Endothelial cell of umbilical vein (primary cell): ENCODE measurements around the gene WDR26. TPM values are rescaled to one million over a fixed set of nuclear protein-coding genes. Genes with fewer than 3 reads are reported as not detected.

ENCODE experiments used
- BruUV-seq: library from RNA; stranded (reverse); fragments of 400-500 nt; replicated peaks from 2 replicates; lab custom pipeline; 2021; lab: Mats Ljungman, UMichigan
- CTCF ChIA-PET: fragments of 300-600, 350-600 bp; sonication (Branson Sonifier 250); formaldehyde crosslinking; loops from one replicate; lab custom pipeline; 2021; ENCODE audit warnings: antibody characterized with exemption, inconsistent platforms; lab: Charles Lee
- POLR2A ChIA-PET: fragments of 300-600, 350-600 bp; sonication (Branson Sonifier 250); formaldehyde crosslinking; loops from one replicate; lab custom pipeline; 2021; ENCODE audit warnings: antibody characterized with exemption, inconsistent platforms; lab: Charles Lee
- DNase-seq: peaks from one replicate; pipeline ENCODE4 v3.0.0-alpha.2; 2011; ENCODE audit warnings: low read depth, low spot score
- FAIRE-seq: peaks from 2 replicates; lab custom pipeline; 2011; peaks lifted over from hg19 to GRCh38; lab: Jason Lieb, UNC
- H2AFZ ChIP-seq: 2 replicates; pipeline ENCODE4 v1.6.0; 2012; ENCODE audit warnings: low read depth, low read length, control low read depth, inconsistent platforms
- H3K27ac ChIP-seq: 2 replicates; pipeline ENCODE4 v1.5.1; 2011; ENCODE audit warnings: low read depth, mild to moderate bottlenecking, control low read depth, low read length, moderate library complexity; ENCODE audit not compliant: insufficient read depth
- H3K27me3 ChIP-seq, 2 experiments: 2 replicates each; pipeline versions ENCODE4 v1.6.0 to v1.6.1; 2011; ENCODE audit warnings: low read length in 2 of 2, mixed read lengths in 1 of 2; ENCODE audit not compliant: control insufficient read depth in 2 of 2, insufficient read depth in 2 of 2
- H3K36me3 ChIP-seq, 2 experiments: 2 replicates in 1 of 2; 3 replicates in 1 of 2; pipeline ENCODE4 v1.5.1; 2011; ENCODE audit warnings: low read length in 2 of 2, mild to moderate bottlenecking in 1 of 2, moderate library complexity in 1 of 2; ENCODE audit not compliant: control insufficient read depth in 2 of 2, insufficient read depth in 2 of 2; ENCODE audit errors: extremely low read depth in 1 of 2
- H3K4me1 ChIP-seq: 3 replicates; pipeline ENCODE4 v1.5.1; 2011; ENCODE audit warnings: mild to moderate bottlenecking, low read length; ENCODE audit not compliant: control insufficient read depth, insufficient read depth; ENCODE audit errors: extremely low read depth
- H3K4me2 ChIP-seq: 2 replicates; pipeline ENCODE4 v1.6.1; 2011; ENCODE audit warnings: low read length, control low read depth, mixed read lengths; ENCODE audit not compliant: insufficient read depth
- H3K4me3 ChIP-seq, 3 experiments: fragments of 200-600 bp in 1 of 3; sonication (generic), shearing (Covaris generic) in 1 of 3; replicated peaks in 1 of 3; 2 replicates each; pipeline ENCODE4 v1.5.1; 2011 to 2016; ENCODE audit warnings: control low read depth in 3 of 3, low read length in 3 of 3, mild to moderate bottlenecking in 2 of 3, inconsistent platforms in 1 of 3, low read depth in 1 of 3, moderate library complexity in 1 of 3; ENCODE audit not compliant: insufficient read depth in 1 of 3
- H3K79me2 ChIP-seq: 2 replicates; pipeline ENCODE4 v1.6.0; 2012; ENCODE audit warnings: low read length, inconsistent platforms; ENCODE audit not compliant: control insufficient read depth, insufficient read depth
- H3K9ac ChIP-seq: replicated peaks from 2 replicates; pipeline ENCODE3; 2011; ENCODE audit warnings: low read length, control low read depth; ENCODE audit not compliant: insufficient read depth; ENCODE audit errors: extremely low read depth
- H3K9me1 ChIP-seq: replicated peaks from 3 replicates; pipeline ENCODE4 v1.6.0; 2011; ENCODE audit warnings: mild to moderate bottlenecking, low read length; ENCODE audit not compliant: control insufficient read depth, insufficient read depth; ENCODE audit errors: extremely low read depth
- H3K9me3 ChIP-seq: replicated peaks from 2 replicates; pipeline ENCODE4 v1.5.1; 2012; ENCODE audit warnings: low read length, inconsistent platforms; ENCODE audit not compliant: control insufficient read depth, insufficient read depth
- H4K20me1 ChIP-seq: replicated peaks from 2 replicates; pipeline ENCODE3; 2011; ENCODE audit warnings: mild to moderate bottlenecking, low read length; ENCODE audit not compliant: control insufficient read depth, insufficient read depth; ENCODE audit errors: extremely low read depth
- EZH2 ChIP-seq: IDR thresholded peaks from 2 replicates; pipeline ENCODE4 v1.6.1; 2012; ENCODE audit warnings: borderline replicate concordance, low read depth, mild to moderate bottlenecking, moderate library complexity, low read length, inconsistent platforms; ENCODE audit not compliant: severe bottlenecking
- FOS ChIP-seq: IDR thresholded peaks from 2 replicates; pipeline ENCODE4 v1.6.1; 2011; ENCODE audit warnings: mild to moderate bottlenecking, low read length, moderate library complexity, borderline replicate concordance; ENCODE audit not compliant: insufficient read depth
- GATA2 ChIP-seq: IDR thresholded peaks from 2 replicates; pipeline ENCODE4 v1.7.0; 2011; ENCODE audit warnings: low read depth, mild to moderate bottlenecking, moderate library complexity, mixed read lengths, low read length; ENCODE audit not compliant: insufficient read length, insufficient read depth
- JUN ChIP-seq: IDR thresholded peaks from 2 replicates; pipeline ENCODE4 v1.6.1; 2011; ENCODE audit warnings: borderline replicate concordance, low read depth; ENCODE audit not compliant: insufficient read length, insufficient read depth
- MYC ChIP-seq: IDR thresholded peaks from one replicate; pipeline ENCODE4 v1.6.1; 2011; ENCODE audit warnings: mild to moderate bottlenecking, low read depth, low read length
- POLR2A ChIP-seq: IDR thresholded peaks from 2 replicates; pipeline ENCODE4 v1.6.1; 2012; ENCODE audit warnings: low read depth, mild to moderate bottlenecking, control low read depth, low read length
- POLR2AphosphoS5 ChIP-seq: IDR thresholded peaks from 2 replicates; pipeline ENCODE4 v1.6.1; 2012; ENCODE audit warnings: low read depth, mild to moderate bottlenecking, control low read depth, low read length, moderate library complexity; ENCODE audit not compliant: insufficient read depth
- dilution Hi-C: fragments of 300-500 bp; cut with MboI; formaldehyde crosslinking; loops from one replicate; pipeline ENCODE4 v1.15.0; 2019; ENCODE audit warnings: low sequenced_read_pairs; ENCODE audit not compliant: extremely low pct_ligation_motif_present
- intact Hi-C: fragments of 100-400 bp; cut with micrococcal nuclease; formaldehyde crosslinking; loops from one replicate; pipeline ENCODE4 v1.10.0; 2022
- polyA plus RNA-seq, 4 experiments: library from polyadenylated mRNA; depleted of rRNA in 3 of 4; stranded (reverse) in 3 of 4; unstranded in 1 of 4; fragments of >200 nt; gene quantifications; 2 replicates each; pipeline versions ENCODE4 v1.2.1 to v1.2.3, GENCODE V29; 2011 to 2012; ENCODE audit warnings: missing spikeins in 1 of 4
- total RNA-seq: library from RNA; stranded (reverse); gene quantifications from 2 replicates; pipeline ENCODE4 v1.2.3, GENCODE V29; 2021
- TF ChIP-seq, protein P1 (sequence below): IDR thresholded peaks from 2 replicates; pipeline ENCODE4 v1.6.1; 2011; ENCODE audit not compliant: insufficient read depth, insufficient read length
- TF ChIP-seq, protein P2 (sequence below), 2 donors: IDR thresholded peaks; 1 replicate in 1 of 2; 2 replicates in 1 of 2; pipeline ENCODE4 v1.5.1; 2011; ENCODE audit warnings: low read length in 2 of 2, mild to moderate bottlenecking in 2 of 2, moderate library complexity in 2 of 2, control low read depth in 1 of 2, inconsistent platforms in 1 of 2, low read depth in 1 of 2; ENCODE audit not compliant: insufficient read depth in 1 of 2; ENCODE audit errors: extremely low read depth in 1 of 2

Gene WDR26
- total and polyA plus RNA-seq, 2 donors (not counting 3 experiments of a cell fraction or from before 2014, with no cell fraction given): 26.7 to 92.4 TPM

DNA sequence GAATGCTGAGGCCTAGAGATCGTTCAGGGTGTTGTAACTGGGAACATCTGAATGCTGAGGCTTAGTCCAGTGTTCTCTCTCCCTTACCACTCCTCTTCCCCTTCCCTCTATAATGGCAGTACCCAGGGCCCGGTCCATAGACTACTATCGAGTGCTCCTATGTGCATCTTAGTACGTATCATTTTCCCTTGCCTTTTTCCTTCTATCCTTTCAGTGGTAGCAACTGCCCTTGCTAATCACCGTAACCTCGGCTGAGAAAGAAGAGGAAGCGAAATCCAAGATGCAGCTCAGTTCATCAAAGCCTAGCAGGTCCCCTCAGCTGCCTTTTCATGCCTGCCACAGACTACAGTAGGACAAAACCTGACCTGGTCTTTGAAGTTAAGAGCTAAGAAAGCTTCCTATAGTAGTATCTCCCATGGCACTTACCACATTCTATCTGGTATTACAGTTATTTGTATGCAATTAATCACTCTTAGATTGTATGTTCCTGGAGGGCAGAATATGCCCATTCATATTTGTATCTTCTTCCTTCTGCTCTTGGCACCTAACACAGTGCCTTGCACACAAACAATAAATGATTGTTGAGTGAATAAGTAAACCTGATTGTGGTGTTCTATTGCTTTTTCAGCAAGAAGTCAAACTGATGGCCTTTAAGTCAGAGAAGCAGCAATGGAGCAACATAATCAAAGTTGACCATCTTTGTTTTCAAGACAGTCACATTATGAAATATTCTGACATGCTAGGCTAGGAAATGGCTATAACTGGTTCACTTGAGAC is 55.6 kb downstream of the WDR26 start:
- DNase-seq: no peak
- dilution Hi-C loops (no loop called here), intact Hi-C loops (no loop called here)
- Histone ChIP-seq H4K20me1 (no peaks in the 10 kb centered on the region), H3K4me3 (no peak overlapping the region), H3K9me3 (no peaks in the 10 kb centered on the region), H3K27me3 (no peaks in the 10 kb centered on the region), H3K9me1 (no peaks in the 10 kb centered on the region), H3K4me1 (no peaks in the 10 kb centered on the region), H3K27ac (no peak overlapping the region), H3K79me2 (peaks cover 3% of the 10 kb centered on the region), H3K36me3 (peaks cover 9 to 10% of the 10 kb centered on the region in 2 experiments), H3K9ac (no peak overlapping the region), H2AFZ (no peak overlapping the region), H3K4me2 (no peak overlapping the region)
- no TSS peak for BruUV-seq
- ChIA-PET POLR2A (no interaction called here), CTCF (interaction anchor here (1.1 to 1.9 kb wide), 2 partner anchors 263 to 544 kb away, joined by 3 to 5 read pairs; no protein-coding TSS in a partner anchor)
- FAIRE-seq: no peak
- TF ChIP-seq, protein P1, sequence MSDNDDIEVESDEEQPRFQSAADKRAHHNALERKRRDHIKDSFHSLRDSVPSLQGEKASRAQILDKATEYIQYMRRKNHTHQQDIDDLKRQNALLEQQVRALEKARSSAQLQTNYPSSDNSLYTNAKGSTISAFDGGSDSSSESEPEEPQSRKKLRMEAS: no peak
- no peak for TF ChIP-seq EZH2
- no peak for TF ChIP-seq GATA2
- no peak for TF ChIP-seq FOS
- no peak for TF ChIP-seq POLR2A
- no peak for TF ChIP-seq POLR2AphosphoS5
- no peak for TF ChIP-seq JUN
- TF ChIP-seq, protein P2, sequence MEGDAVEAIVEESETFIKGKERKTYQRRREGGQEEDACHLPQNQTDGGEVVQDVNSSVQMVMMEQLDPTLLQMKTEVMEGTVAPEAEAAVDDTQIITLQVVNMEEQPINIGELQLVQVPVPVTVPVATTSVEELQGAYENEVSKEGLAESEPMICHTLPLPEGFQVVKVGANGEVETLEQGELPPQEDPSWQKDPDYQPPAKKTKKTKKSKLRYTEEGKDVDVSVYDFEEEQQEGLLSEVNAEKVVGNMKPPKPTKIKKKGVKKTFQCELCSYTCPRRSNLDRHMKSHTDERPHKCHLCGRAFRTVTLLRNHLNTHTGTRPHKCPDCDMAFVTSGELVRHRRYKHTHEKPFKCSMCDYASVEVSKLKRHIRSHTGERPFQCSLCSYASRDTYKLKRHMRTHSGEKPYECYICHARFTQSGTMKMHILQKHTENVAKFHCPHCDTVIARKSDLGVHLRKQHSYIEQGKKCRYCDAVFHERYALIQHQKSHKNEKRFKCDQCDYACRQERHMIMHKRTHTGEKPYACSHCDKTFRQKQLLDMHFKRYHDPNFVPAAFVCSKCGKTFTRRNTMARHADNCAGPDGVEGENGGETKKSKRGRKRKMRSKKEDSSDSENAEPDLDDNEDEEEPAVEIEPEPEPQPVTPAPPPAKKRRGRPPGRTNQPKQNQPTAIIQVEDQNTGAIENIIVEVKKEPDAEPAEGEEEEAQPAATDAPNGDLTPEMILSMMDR (IDR thresholded peaks at IDR 0.05; ENCODE audit: extremely low read depth in 1 of 2, insufficient read depth in 1 of 2, low read depth in 1 of 2, low read length in 2 of 2): no peak
- no peak for TF ChIP-seq MYC
